Urinary bladder (tissue), 4 donors: Measurements from ENCODE around the gene SORCS3. TPM values are rescaled to one million over a fixed set of nuclear protein-coding genes. Genes with fewer than 3 reads are reported as not detected.

Experiments used
- DNase-seq: peaks from one replicate; pipeline ENCODE4 v3.0.0-alpha.2; 2015; ENCODE audit errors: extremely low spot score
- H3K27ac ChIP-seq: one replicate; pipeline ENCODE4 v1.5.1; 2013; ENCODE audit warnings: low read depth, mild to moderate bottlenecking, moderate library complexity
- H3K36me3 ChIP-seq: one replicate; pipeline ENCODE4 v1.6.1; 2013; ENCODE audit warnings: mild to moderate bottlenecking, moderate library complexity; ENCODE audit not compliant: insufficient read depth
- H3K4me1 ChIP-seq: one replicate; pipeline ENCODE4 v1.6.1; 2013; ENCODE audit warnings: mild to moderate bottlenecking, moderate library complexity; ENCODE audit not compliant: insufficient read depth
- H3K4me3 ChIP-seq: one replicate; pipeline ENCODE4 v1.5.1; 2013; ENCODE audit warnings: low read depth, low read length
- WGBS: extraction: QIAGEN DNeasy Blood & Tissue Kit; methylation state at CpG from one replicate; pipeline ENCODE4 v1.1.7; 2013; 5-methylcytosine and 5-hydroxymethylcytosine counted together
- polyA plus RNA-seq: library from polyadenylated mRNA; stranded (reverse); fragments of 200-250 nt; gene quantifications from one replicate; pipeline ENCODE4 v1.2.3, GENCODE V29; 2013
- total RNA-seq: library from RNA; depleted of rRNA; stranded (reverse); fragments of >200 nt; gene quantifications from one replicate; pipeline ENCODE4 v1.2.3, GENCODE V29; 2014
- donor health status: healthy with polysubstance abuse.
- donor health status: healthy.

Gene SORCS3
- total and polyA plus RNA-seq, 2 donors, result 0.27 to 1.3 TPM

- DNase-seq, result peak; percentile 25
- Histone ChIP-seq H3K4me3 (no peak overlapping the region), H3K27ac (no peak overlapping the region), H3K4me1 (no peaks in the 10 kb centered on the region), H3K36me3 (no peaks in the 10 kb centered on the region)
- 35% methylated on average over 6 of the region's 6 CpGs for WGBS
These were observed 183.4 kb downstream of the SORCS3 start for GRCh38 chr10:104824380-104825006.

GRCh38 chr10:104831272-104831671 lies 190.2 kb downstream of the SORCS3 start:
- no peak for DNase-seq
- no peaks in the 10 kb centered on the region for H3K4me1 ChIP-seq
- no peak overlapping the region for H3K4me3 ChIP-seq
- no peak overlapping the region for H3K27ac ChIP-seq
- no peaks in the 10 kb centered on the region for H3K36me3 ChIP-seq
- whole genome bisulfite sequencing, result 80% methylated on average over 5 of the region's 5 CpGs

- no peak overlapping the region for H3K4me3 ChIP-seq
- 79% methylated on average over 1 of the region's 1 CpG for WGBS
These were observed 193.5 kb downstream of the SORCS3 start for GRCh38 chr10:104834580-104834979.

GRCh38 chr10:104835422-104835821 lies 194.3 kb downstream of the SORCS3 start:
- H3K36me3 ChIP-seq, result no peaks in the 10 kb centered on the region
- DNase-seq, result no peak
- H3K27ac ChIP-seq, result no peak overlapping the region
- no peaks in the 10 kb centered on the region for H3K4me1 ChIP-seq
- H3K4me3 ChIP-seq, result no peak overlapping the region
- WGBS, result 26% methylated on average over 2 of the region's 2 CpGs

More at GRCh38 chr10:104834580-104834979, 193.5 kb downstream of the SORCS3 start:
- no peaks in the 10 kb centered on the region for H3K36me3 ChIP-seq
- no peak overlapping the region for H3K27ac ChIP-seq
- H3K4me1 ChIP-seq, result no peaks in the 10 kb centered on the region
- DNase-seq, result no peak

- no peak for DNase-seq
- H3K36me3 ChIP-seq, result no peaks in the 10 kb centered on the region
- H3K4me1 ChIP-seq, result no peaks in the 10 kb centered on the region
- 61% methylated on average over 3 of the region's 3 CpGs for WGBS
- no peak overlapping the region for H3K4me3 ChIP-seq
- H3K27ac ChIP-seq, result no peak overlapping the region
These were observed 201.6 kb downstream of the SORCS3 start for GRCh38 chr10:104842704-104843103.

GRCh38 chr10:104844073-104844472 lies 203.0 kb downstream of the SORCS3 start:
- Histone ChIP-seq H3K36me3 (no peaks in the 10 kb centered on the region), H3K27ac (no peak overlapping the region), H3K4me1 (no peaks in the 10 kb centered on the region), H3K4me3 (no peak overlapping the region)
- DNase-seq, result no peak
- WGBS, result 68% methylated on average over 3 of the region's 3 CpGs

GRCh38 chr10:104850023-104850422 lies 208.9 kb downstream of the SORCS3 start:
- 87% methylated on average over 5 of the region's 5 CpGs for WGBS
- no peak overlapping the region for H3K4me3 ChIP-seq

GRCh38 chr10:104867966-104868598 lies 227.0 kb downstream of the SORCS3 start:
- WGBS, result 74% methylated on average over 6 of the region's 6 CpGs
- Histone ChIP-seq H3K4me1 (no peaks in the 10 kb centered on the region), H3K27ac (no peak overlapping the region), H3K36me3 (no peaks in the 10 kb centered on the region), H3K4me3 (no peak overlapping the region)
- DNase-seq, result no peak

More at GRCh38 chr10:104850023-104850422, 208.9 kb downstream of the SORCS3 start:
- H3K36me3 ChIP-seq, result no peaks in the 10 kb centered on the region
- DNase-seq, result no peak
- H3K27ac ChIP-seq, result no peak overlapping the region
- no peaks in the 10 kb centered on the region for H3K4me1 ChIP-seq

GRCh38 chr10:104872691-104873090 lies 231.6 kb downstream of the SORCS3 start:
- no peak for DNase-seq
- 72% methylated on average over 2 of the region's 2 CpGs for WGBS
- H3K27ac ChIP-seq, result no peak overlapping the region

GRCh38 chr10:104873161-104873560 lies 232.1 kb downstream of the SORCS3 start:
- Histone ChIP-seq H3K36me3 (peaks cover 1% of the 10 kb centered on the region), H3K27ac (no peak overlapping the region), H3K4me1 (no peaks in the 10 kb centered on the region), H3K4me3 (no peak overlapping the region)
- DNase-seq, result no peak

More at GRCh38 chr10:104872691-104873090, 231.6 kb downstream of the SORCS3 start:
- peaks cover 1% of the 10 kb centered on the region for H3K36me3 ChIP-seq
- no peak overlapping the region for H3K4me3 ChIP-seq
- no peaks in the 10 kb centered on the region for H3K4me1 ChIP-seq

- peaks cover 1% of the 10 kb centered on the region for H3K36me3 ChIP-seq
- 74% methylated on average over 1 of the region's 1 CpG for WGBS
- no peak overlapping the region for H3K27ac ChIP-seq
- H3K4me3 ChIP-seq, result no peak overlapping the region
- no peaks in the 10 kb centered on the region for H3K4me1 ChIP-seq
- DNase-seq, result no peak
These were observed 234.5 kb downstream of the SORCS3 start for GRCh38 chr10:104875561-104875960.

- Histone ChIP-seq H3K4me3 (no peak overlapping the region), H3K36me3 (no peaks in the 10 kb centered on the region), H3K27ac (no peak overlapping the region), H3K4me1 (no peaks in the 10 kb centered on the region)
- WGBS, result 64% methylated on average over 5 of the region's 5 CpGs
- no peak for DNase-seq
These were observed 239.7 kb downstream of the SORCS3 start for GRCh38 chr10:104880624-104881398.

- 90% methylated on average over 1 of the region's 1 CpG for WGBS
These were observed 240.7 kb downstream of the SORCS3 start for GRCh38 chr10:104881740-104882139.

More at GRCh38 chr10:104881740-104882139, 240.7 kb downstream of the SORCS3 start:
- H3K4me3 ChIP-seq, result no peak overlapping the region
- no peak for DNase-seq
- no peaks in the 10 kb centered on the region for H3K36me3 ChIP-seq
- no peak overlapping the region for H3K27ac ChIP-seq
- no peaks in the 10 kb centered on the region for H3K4me1 ChIP-seq
